Stimulated activated CD4-positive, alpha-beta T cell treated with anti-CD3 and anti-CD28 coated beads, Interleukin-1b, Interleukin-23, amount 100 ng/mL, for 24 hours (primary cell): ENCODE measurements around the gene RANBP1.

Experiments
- DNase-seq, 4 experiments: peaks; one replicate each; pipeline ENCODE4 v3.0.0-alpha.2; 2020; ENCODE audit warnings: low read depth in 4 of 4, low spot score in 1 of 4

Gene RANBP1

DNA sequence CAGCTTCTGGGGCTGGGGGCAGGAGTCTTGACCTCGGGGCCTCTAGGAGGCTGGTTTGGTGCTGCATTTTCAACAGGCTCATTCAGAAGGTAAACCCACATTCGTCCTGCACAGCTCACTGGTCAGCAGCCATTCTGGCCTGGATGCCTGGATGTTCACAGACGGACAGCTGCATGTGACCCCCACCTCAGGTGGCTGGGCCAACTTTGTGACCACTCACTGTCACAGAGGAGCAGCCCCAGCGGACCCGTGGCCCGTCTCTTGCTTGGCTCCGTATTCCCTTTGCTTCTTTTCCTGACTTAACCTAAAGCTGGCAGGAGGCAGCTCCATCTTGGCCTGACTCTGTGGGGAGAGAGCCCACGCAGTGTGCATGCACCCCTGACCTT, 27.6 kb upstream of the RANBP1 start:
- DNase-seq = no peak

DNA sequence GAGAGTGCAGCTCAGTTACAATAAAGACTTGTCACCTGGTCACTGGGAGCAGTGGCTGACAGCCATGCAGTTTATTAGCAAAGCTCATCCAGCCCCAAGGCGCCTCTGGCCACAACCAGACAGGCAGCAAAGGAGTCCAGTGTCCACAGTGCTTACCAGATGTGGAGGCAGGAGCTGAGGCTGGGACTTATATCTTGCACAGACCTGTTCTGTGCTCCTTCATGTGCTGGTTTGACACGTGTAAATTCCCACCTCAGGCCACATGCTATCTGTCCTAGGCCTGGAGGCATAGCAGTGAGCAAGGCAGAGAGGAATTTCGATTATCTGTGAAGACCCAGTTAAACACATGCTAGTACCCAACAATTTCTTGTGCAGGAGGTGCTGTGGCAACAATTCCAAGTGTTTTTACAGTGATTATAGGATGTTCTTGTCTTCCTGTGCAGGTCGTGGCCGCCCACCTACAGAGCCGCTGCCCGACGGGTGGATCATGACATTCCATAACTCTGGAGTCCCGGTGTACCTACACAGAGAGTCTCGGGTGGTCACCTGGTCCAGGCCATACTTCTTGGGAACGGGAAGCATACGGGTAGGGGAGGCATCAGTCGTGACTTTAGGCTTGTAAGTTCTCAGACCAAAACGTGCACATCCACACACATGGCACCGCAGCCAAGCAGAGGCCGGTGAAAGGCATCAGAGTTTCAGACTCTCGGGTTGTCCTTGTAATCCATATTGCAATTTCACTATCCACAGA, 26.5 kb upstream of the RANBP1 start:
- DNase-seq = no peak

- no peak for DNase-seq
Observed at GRCh38 chr22:20089977-20090729, 25.8 kb upstream of the RANBP1 start.

DNA sequence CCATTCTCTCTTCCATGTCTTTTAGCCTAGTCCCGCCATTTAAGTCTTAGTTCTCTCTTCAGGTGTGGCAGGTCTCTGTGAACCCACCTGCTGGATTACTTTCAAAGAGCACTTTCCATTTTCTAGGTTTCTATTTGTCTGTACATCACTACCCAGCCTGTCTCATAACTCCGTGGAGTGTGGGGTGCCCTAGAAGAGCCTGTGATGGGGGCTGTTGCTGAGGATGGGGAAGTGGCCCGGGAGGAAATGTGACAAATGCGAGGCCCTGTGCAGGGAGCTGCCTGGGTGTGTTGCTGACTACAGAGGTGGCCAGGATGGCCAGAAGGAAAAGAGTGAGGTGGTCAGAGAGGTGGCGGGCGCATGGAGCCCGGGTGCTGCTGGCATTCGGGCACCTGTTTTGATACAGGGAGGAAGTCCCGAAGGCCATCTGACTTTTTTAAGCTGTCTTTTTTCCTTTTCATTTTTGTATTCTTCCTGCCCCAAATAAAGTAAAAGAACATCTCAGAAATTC, 25.1 kb upstream of the RANBP1 start:
- no peak for DNase-seq

- no peak for DNase-seq
Observed at GRCh38 chr22:20091690-20092476, 24.0 kb upstream of the RANBP1 start.

GRCh38 chr22:20092477-20092854, 23.4 kb upstream of the RANBP1 start:
- DNase-seq = no peak

DNA sequence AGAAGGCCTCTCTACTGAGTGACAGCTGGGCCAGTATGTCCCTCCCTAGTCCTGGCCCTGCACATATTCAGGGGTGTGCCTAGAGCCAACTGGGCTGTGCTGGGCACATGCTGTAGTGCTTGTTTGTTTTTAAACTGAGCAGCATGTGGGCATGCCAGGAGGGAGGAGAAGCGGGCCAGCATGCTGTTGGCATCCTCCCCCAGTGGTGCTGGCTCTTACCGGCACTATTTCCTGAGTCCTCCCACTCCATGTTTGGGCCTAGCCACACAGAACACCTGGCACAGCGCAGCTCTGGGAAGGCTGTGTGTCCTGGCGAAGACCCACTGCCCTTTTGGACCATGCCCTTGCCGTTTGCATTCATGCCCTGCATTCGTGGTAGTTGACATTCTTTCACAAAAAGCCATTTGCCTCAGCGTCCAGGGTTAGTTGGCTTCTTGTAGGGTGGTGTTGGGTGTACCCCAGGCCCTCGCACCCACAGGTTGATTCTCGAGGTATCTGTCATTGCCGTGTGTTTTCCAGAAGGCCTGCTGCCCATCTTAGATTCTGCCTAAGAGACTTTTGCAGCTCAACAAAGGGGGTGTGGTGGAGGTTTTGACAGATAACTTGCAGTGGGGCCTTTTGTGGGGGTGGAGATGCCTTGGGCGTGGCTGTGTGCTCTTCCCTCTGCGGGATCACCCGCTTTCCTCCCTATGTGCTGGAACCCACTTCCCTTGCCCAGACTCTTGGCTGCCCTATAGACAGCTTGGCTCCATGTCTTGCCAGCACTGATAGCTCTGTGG, 22.3 kb upstream of the RANBP1 start:
- DNase-seq = no peak

- no peak for DNase-seq
Observed at GRCh38 chr22:20094197-20094807, 21.6 kb upstream of the RANBP1 start.

- DNase-seq = no peak
Observed at GRCh38 chr22:20095521-20095920, 20.4 kb upstream of the RANBP1 start.

DNA sequence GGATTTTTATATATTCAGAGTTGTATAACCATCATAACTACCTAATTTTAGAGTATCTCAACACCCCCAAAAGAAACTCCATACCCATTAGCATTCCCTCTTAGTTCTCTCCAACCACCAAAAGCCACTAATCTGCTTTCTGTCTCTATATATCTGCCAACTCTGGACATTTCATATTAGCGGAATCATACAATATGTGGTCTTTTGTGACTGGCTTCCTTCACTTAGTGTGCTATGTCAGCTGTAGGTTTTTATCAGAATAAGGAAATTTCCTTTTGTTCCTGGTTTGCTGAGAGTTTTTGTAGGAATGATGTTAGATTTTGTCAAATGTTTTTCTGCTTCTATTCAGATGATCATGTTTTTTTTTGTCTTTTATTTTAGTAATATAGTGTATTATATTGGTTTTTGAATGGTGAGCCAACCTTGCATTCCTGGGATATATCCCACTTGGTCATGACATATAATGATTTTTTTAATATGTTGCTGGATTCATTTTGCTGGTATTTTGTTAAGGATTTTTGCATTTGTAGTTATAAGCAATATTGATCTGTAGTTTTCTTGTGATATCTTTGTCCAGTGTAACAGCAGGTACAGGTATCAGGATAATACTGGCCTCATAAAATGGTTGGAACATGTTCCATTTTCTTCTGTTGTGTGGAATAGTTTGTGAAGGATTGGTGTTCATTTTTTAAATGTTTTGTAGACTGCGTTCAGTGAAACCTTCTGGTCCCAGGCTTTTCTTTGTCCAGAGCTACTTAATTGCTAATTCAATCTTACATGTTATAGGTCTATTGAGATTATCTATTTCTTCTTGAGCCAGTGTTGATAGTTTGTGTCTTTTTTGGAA, 19.1 kb upstream of the RANBP1 start:
- no peak for DNase-seq

DNA sequence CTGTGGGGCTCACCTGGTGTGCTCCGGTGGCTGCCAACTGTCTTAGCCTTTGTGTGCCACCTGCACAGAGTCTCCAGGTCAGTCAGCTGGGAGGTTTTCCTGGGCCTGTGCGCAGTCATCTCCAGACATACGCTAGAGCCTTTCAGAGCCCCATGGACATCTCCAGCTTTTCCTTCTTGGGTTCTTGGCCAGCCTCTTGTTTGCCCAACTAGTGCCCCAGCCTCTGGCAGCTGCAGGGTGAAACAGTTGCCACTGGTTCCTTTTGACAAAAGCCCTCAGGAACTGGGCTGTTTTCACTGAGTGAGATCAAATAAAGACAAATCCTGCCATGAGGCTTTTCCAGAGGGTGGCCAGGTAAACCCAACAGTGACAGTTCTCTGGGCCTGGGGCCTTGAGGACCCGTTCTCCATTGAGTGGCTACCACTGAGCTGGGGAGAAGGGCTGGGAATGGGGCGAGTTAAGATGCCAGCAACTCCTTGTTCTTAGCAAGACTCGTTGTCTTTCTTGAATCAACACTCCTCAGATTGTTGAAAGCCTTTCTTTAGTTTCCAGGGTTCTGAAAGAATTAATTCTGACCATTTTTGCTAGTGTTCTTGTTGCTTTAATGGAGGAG, 16.7 kb upstream of the RANBP1 start:
- DNase-seq = no peak

DNA sequence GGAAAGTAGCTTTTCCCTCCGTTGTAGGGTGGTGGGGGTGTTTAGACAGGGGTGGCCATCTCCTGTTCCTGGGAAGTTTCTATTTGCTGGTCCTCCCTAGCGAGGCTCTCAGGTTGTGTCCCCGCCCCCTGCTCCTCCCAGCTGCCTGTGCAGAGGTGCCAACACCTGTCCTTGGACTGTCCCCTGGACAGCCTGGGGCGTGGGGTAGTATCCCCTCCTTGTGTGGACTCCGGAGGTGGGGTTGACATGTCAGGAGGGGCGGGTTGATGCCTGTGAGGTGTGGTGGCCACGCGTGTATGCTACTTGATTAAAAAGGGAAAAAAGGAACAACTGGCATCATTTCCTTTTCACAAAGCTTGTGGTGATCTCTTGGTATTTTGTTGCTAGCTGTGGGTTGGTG, 14.3 kb upstream of the RANBP1 start:
- DNase-seq = no peak

DNA sequence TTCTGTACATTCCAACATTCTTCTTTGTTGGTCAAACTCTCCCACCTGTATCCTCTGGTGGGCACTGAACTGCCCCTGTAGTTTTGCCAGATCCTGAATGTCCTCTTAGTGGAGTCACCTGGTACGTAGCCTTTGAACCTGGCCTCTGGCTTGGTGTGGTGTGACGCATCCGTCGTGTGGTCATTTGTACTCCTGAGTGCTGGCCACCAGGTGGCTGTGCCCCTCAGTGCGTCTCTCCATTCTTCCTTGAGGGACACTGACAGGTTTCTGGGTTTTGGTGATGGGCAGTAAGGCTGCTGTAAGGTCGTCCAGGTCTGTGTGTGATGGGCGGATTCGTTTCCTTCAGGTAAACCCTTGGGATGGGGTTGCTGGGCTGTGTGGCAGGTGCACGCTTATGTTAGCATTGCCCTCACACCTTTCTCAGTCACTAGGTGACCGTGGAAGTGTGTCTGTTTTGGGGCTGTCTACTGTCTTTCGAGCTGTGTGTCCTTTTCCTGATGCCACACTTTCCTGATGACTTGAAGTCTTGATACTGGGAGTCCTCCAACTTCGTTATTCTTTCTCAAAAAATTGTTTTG, 13.6 kb upstream of the RANBP1 start:
- DNase-seq = no peak

- no peak for DNase-seq
Observed at GRCh38 chr22:20105456-20106204, 10.3 kb upstream of the RANBP1 start.

- no peak for DNase-seq
Observed at GRCh38 chr22:20106205-20106848, 9.6 kb upstream of the RANBP1 start.

GRCh38 chr22:20106849-20107237, 9.1 kb upstream of the RANBP1 start:
- DNase-seq = no peak

- no peak for DNase-seq
Observed at GRCh38 chr22:20107471-20107901, 8.4 kb upstream of the RANBP1 start.
